Stimulated activated CD8-positive, alpha-beta memory T cell treated with anti-CD3 and anti-CD28 coated beads, Interleukin-4, amount 100 ng/mL, for 24 hours (primary cell): ENCODE data around the gene PLSCR5.

Source experiments
- DNase-seq: peaks from one replicate; pipeline ENCODE4 v3.0.0-alpha.2; 2020; ENCODE audit warnings: low read depth

The PLSCR5 gene, protein sequence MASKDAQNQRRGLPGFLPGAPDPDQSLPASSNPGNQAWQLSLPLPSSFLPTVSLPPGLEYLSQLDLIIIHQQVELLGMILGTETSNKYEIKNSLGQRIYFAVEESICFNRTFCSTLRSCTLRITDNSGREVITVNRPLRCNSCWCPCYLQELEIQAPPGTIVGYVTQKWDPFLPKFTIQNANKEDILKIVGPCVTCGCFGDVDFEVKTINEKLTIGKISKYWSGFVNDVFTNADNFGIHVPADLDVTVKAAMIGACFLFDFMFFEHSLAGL

DNA sequence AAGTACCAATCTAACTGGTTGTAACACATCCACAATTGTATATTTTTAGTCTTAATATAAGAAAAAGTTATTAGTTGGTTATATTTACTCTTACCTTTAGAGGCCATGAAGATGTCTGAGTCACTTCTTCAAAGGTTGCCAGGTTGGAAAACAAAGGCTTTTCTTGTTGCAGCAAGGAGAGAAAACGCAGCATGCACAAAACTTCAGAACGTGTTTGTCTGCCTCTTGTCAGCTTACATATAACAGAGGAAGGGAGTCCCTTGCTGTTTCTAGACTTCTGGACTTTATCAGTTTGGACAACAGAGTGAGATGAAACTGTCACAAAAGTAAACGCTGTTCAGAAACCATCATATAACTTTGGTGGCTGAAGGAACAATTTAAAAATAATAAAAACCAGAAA lies at the start of gene PLSCR5:
Gene PLSCR5 (minus strand): TSS at position 241 of the 400 bp plus-strand sequence. CDS start 134 bp downstream, at position 107.
- DNase-seq: no peak

- DNase-seq: no peak
These were observed 48.8 kb upstream of the PLSCR5 start for GRCh38 chr3:146653978-146654377.

GRCh38 chr3:146650691-146651442 lies 45.7 kb upstream of the PLSCR5 start:
- no peak for DNase-seq

DNA sequence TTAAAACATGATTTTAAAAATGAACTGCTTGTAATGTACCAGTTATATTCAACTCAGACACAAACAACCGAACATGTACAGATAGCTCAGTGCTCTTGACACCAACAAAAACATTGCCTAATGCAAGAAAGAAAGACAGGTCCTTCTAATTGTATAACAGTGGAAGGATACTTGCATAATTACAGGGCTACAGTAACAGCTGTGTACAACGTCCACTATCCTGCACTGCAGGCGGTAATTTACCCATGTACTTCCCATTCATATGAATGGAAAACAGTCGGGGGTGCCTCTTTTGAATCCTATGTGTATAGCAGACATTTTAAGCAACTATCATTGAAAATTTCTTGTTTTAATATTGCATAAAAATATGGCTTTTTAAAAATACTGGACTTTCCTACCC lies 41.1 kb upstream of the PLSCR5 start:
- DNase-seq: no peak

GRCh38 chr3:146640955-146641867 lies 36.1 kb upstream of the PLSCR5 start:
- DNase-seq: no peak

- DNase-seq: no peak
These were observed 35.2 kb upstream of the PLSCR5 start for GRCh38 chr3:146640361-146640760.

DNA sequence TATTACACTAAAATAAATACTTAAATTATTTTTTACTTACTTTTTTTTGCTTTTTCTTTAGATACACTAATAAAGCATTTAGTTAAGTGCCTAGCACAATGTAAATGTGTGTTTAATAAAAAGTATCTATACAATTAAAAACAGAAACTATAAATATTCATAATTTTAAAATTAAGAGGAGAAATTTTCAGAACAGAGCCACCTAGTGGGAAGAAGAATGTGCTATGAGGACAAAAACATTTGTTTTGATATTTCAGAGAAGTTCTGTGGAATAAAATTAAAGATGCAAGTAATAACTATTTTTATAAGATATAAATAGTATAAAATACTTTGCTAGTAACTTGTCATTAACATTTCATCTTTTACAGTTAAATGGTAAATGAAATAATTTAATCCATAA lies 33.6 kb upstream of the PLSCR5 start:
- no peak for DNase-seq

GRCh38 chr3:146637871-146638270 lies 32.7 kb upstream of the PLSCR5 start:
- no peak for DNase-seq

GRCh38 chr3:146636881-146637280 lies 31.7 kb upstream of the PLSCR5 start:
- no peak for DNase-seq

DNA sequence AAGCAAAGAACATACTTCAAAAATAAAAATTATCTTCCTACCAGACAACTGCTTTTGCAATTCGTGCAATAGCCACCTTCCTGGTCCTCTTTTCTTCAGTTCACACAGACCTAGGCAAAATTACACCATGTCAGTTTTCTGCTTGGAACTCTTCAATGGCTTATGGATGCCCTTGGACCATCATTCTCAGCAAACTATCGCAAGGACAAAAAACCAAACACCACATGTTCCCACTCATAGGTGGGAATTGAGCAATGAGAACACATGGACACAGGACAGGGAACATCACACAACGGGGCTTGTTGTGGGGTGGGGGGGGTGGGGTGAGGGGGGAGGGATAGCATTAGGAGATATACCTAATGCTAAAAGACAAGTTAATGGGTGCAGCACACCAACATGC lies 29.2 kb upstream of the PLSCR5 start:
- DNase-seq: no peak

DNA sequence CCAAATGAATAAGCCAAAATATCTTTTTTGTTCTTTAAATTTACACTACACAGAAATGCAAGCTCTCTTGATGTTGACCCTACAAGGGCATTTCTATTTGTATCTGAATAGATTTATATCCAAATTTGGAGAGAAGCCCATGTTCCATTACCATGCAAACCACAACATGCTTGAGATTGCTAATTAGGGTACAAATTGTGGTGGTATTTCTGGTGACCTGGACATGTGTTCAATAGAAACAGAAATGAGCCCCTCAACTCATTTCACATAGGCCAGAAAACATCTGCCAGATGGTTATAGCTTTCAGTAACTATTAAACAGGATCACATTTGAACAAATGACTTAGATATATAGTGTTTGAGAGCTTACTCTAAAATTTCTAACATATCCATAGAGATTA lies 23.5 kb upstream of the PLSCR5 start:
- no peak for DNase-seq

- no peak for DNase-seq
These were observed 21.4 kb upstream of the PLSCR5 start for GRCh38 chr3:146626403-146627122.

DNA sequence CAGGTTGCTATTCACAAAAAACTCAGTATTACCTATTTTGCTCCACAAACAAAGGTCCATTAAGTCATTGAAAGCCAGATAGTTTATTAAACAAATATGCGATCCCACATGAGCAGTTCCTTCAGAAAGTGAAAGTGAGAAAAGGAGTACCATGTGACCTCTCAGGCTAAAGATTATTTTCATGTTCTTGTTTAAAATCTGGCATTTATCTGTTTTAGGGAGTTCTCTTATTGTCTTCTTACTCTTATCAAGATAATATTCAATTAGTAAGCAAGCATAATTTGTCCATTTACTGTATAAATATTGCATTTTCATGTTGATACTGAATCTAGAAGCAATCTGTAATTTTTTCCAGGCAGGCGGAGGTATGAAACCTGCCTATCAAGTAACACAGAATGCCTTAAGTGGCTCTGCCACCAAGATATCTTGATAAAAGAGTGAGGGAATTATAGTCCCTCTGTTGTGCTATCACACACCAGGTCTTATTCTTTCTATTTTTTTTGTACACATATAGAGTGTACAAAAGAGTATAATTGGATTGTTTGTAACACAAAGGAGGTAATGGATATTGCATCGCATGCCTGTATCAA lies 20.1 kb upstream of the PLSCR5 start:
- DNase-seq: no peak

DNA sequence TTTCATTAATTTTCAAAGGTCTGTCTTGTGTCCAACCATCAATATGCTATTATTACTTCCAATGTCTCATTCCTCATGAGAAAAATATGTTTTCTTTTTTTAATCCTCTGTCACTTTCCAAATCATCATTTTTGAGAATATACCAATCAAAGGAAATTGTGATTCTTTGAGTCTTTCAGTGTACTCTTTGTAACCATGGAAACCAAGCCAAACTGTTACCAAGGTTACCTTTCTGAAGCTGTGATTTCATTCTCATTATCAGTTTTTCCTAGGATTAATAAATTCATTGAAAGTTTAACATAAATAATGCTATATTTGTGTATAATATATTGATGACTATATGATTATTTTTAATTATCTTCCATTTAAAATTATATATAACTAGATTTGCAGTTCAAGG lies 16.6 kb upstream of the PLSCR5 start:
- DNase-seq: no peak

DNA sequence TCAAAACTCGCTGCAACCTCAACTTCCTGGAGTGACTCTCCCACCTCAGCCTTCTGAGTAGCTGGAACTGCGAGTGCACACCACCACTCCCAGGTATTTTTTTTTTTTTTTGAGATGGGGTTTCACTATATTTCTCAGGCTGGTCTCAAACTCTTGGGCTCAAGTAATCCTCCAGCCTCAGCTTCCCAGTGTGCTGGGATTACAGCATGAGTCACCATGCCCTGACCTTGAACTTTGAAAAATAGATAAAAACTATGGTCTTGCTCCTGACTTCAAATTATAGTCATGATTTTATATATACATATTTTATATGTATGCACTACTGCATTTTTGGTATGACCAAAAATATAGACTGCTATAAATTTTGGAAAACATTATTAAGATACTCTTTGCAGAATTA lies 6.9 kb upstream of the PLSCR5 start:
- DNase-seq: no peak

GRCh38 chr3:146611096-146611495 lies 6.0 kb upstream of the PLSCR5 start:
- DNase-seq: no peak

- no peak for DNase-seq
These were observed 6.6 kb downstream of the PLSCR5 start for GRCh38 chr3:146598535-146598934.

- DNase-seq: no peak
These were observed 10.2 kb downstream of the PLSCR5 start for GRCh38 chr3:146594843-146595482.

- no peak for DNase-seq
These were observed 11.4 kb downstream of the PLSCR5 start for GRCh38 chr3:146593776-146594175.

GRCh38 chr3:146590521-146590920 lies 14.6 kb downstream of the PLSCR5 start:
- DNase-seq: no peak

GRCh38 chr3:146589899-146590508 lies 15.1 kb downstream of the PLSCR5 start:
- no peak for DNase-seq
